Heart right ventricle (tissue), 16 donors: ENCODE measurements around the gene CTNNB1. TPM values are rescaled to one million over a fixed set of nuclear protein-coding genes. Genes with fewer than 3 reads are reported as not detected.

ENCODE experiments used
- ATAC-seq, 8 donors: fragments of 200-7000 bp; cut with Tn5 transposase; one replicate each; pipeline ENCODE4 v1.9.1; 2020; ENCODE audit warnings: mild to moderate bottlenecking in 8 of 8, moderate library complexity in 8 of 8, moderate number of reproducible peaks in 1 of 8
- DNase-seq, 2 donors: peaks; one replicate each; pipeline ENCODE4 v3.0.0-alpha.2; 2020
- H3K27ac ChIP-seq, 10 donors: fragments of 200-600 bp; sonication (generic) in 2 of 10; one replicate each; pipeline versions ENCODE4 v1.5.0 to v1.8.0; 2020 to 2022; ENCODE audit warnings: mild to moderate bottlenecking in 3 of 10
- H3K27me3 ChIP-seq, 7 donors: fragments of 200-600 bp; one replicate each; pipeline ENCODE4 v1.8.0; 2021 to 2022; ENCODE audit warnings: mild to moderate bottlenecking in 2 of 7
- H3K36me3 ChIP-seq, 9 donors: fragments of 200-600 bp; sonication (generic) in 1 of 9; one replicate each; pipeline versions ENCODE4 v1.5.0 to v1.8.0; 2020 to 2022; ENCODE audit warnings: mild to moderate bottlenecking in 2 of 9
- H3K4me1 ChIP-seq, 9 donors: fragments of 200-600 bp; sonication (generic) in 1 of 9; one replicate each; pipeline versions ENCODE4 v1.5.0 to v1.8.0; 2020 to 2022; ENCODE audit warnings: mild to moderate bottlenecking in 4 of 9
- H3K4me3 ChIP-seq, 10 donors: fragments of 200-600 bp; sonication (generic) in 2 of 10; one replicate each; pipeline versions ENCODE4 v1.5.0 to v1.8.0; 2020 to 2022; ENCODE audit warnings: mild to moderate bottlenecking in 7 of 10, moderate library complexity in 2 of 10
- H3K9me3 ChIP-seq, 11 donors: fragments of 200-600 bp in 10 of 11; sonication (generic) in 2 of 11; one replicate each; pipeline versions ENCODE4 v1.5.0 to v1.8.0; 2013 to 2022; ENCODE audit warnings: mild to moderate bottlenecking in 2 of 11, control low read depth in 1 of 11, moderate library complexity in 1 of 11
- WGBS, 2 donors: extraction: QIAGEN DNeasy Blood & Tissue Kit; methylation state at CpG; one replicate each; pipeline ENCODE4 v1.1.7; 2013; ENCODE audit warnings: inconsistent platforms in 1 of 2; 5-methylcytosine and 5-hydroxymethylcytosine counted together
- intact Hi-C, 10 donors: fragments of 100-400 bp; cut with DNase I; formaldehyde crosslinking; loops; one replicate each; pipeline versions ENCODE4 v1.11.1 to v1.14.2; 2022
- polyA plus RNA-seq, 2 donors: library from polyadenylated mRNA; stranded (reverse); fragments of 200-250 nt; gene quantifications; one replicate each; pipeline ENCODE4 v1.2.3, GENCODE V29; 2013
- total RNA-seq, 10 donors: library from RNA; stranded (reverse); fragmentation: NEBNext Ultra II Directional in 3 of 10; extraction: Animal tissue kit (Norgen Biotek cat#: 25700) in 3 of 10; gene quantifications; one replicate each; pipeline versions ENCODE4 v1.2.1 to v1.2.4, GENCODE V29; 2021 to 2023
- TF ChIP-seq, protein P1 (sequence below), 9 donors: fragments of 200-600 bp; sonication (generic) in 2 of 9; IDR thresholded peaks; one replicate each; pipeline versions ENCODE4 v1.5.0 to v1.8.0; 2021 to 2022; ENCODE audit warnings: antibody characterized with exemption in 9 of 9, mild to moderate bottlenecking in 5 of 9, moderate library complexity in 1 of 9
- donor health status: Arrhythmogenic right ventricular cardiomyopathy.
- donor health status: ischemic (EF 13 %, LVEDD 7.1; RV severe dilation, severe dysfunction).
- donor health status: healthy with polysubstance abuse.
- donor health status: DM: no; HTN: yes; CAD: no.
- donor health status: DM: no; HTN: no; CAD: no.
- donor health status: ischemic (EF 25% LVEDD 6.9; RV normal size, moderate dysfunction).
- donor health status: ischemic (EF 25% LVEDD 5.7; RV mildly dilated, moderate dysfunction).
- donor health status: healthy.
- donor health status: DM: yes; HTN: yes; CAD: no.
- donor health status: Ischemic cardiomyopathy.
- donor health status: ischemic (EF 35%, LVEDD 5.7; RV mildly dilated, moderate dysfunction).
- donor health status: nonischemic (EF 11% LVEDD 7.7; RV severe dilation, severe dysfunction).
- donor health status: DM: yes; HTN: yes; CAD: no.
- donor health status: PGD.
- donor health status: ischemic (EF 29% LVEDD 5.4; RV normal size, mild dysfunction).
- donor health status: nonischemic (EF 23%, LVEDD 6.1; RV moderate dilation, normal function).

CTNNB1 gene
- total and polyA plus RNA-seq, 12 donors: 33.2 to 218 (median 172) TPM

DNA sequence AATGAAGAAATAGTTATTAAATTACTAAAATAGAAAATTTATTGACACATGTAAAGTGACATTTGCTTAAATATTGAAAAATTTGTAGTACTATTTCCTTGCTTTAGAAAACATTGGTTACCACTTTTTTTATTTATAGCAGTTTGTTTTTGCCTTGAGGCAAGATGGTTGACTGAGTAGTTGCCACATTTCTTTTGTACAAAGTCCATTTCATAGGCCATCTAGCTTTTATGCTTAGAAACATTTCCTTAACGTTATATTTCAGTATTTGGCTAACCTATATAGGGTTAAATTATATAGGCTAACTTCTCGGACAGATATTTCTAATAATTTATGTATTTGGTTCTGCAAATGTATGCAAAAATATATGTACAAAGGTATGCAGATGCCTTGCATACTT is 17.1 kb downstream of the CTNNB1 start:
- 68 to 74% methylated on average over 2 of the region's 2 CpGs for WGBS, 2 donors
- ATAC-seq (no peak), DNase-seq (no peak)
- Histone ChIP-seq H3K27ac (no peak overlapping the region), H3K36me3 (no peaks in the 10 kb centered on the region), H3K27me3 (no peaks in the 10 kb centered on the region), H3K4me3 (no peak overlapping the region), H3K4me1 (peaks cover 10 to 99% (median 92%) of the 10 kb centered on the region in 9 donors), H3K9me3 (no peaks in the 10 kb centered on the region)
- TF ChIP-seq, protein P1, sequence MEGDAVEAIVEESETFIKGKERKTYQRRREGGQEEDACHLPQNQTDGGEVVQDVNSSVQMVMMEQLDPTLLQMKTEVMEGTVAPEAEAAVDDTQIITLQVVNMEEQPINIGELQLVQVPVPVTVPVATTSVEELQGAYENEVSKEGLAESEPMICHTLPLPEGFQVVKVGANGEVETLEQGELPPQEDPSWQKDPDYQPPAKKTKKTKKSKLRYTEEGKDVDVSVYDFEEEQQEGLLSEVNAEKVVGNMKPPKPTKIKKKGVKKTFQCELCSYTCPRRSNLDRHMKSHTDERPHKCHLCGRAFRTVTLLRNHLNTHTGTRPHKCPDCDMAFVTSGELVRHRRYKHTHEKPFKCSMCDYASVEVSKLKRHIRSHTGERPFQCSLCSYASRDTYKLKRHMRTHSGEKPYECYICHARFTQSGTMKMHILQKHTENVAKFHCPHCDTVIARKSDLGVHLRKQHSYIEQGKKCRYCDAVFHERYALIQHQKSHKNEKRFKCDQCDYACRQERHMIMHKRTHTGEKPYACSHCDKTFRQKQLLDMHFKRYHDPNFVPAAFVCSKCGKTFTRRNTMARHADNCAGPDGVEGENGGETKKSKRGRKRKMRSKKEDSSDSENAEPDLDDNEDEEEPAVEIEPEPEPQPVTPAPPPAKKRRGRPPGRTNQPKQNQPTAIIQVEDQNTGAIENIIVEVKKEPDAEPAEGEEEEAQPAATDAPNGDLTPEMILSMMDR (IDR thresholded peaks at IDR 0.05): no peak
- intact Hi-C loops: loop anchor here in 1 of 10 donors (5.0 kb wide), 1 partner anchor 244 kb away; no protein-coding TSS in a partner anchor

DNA sequence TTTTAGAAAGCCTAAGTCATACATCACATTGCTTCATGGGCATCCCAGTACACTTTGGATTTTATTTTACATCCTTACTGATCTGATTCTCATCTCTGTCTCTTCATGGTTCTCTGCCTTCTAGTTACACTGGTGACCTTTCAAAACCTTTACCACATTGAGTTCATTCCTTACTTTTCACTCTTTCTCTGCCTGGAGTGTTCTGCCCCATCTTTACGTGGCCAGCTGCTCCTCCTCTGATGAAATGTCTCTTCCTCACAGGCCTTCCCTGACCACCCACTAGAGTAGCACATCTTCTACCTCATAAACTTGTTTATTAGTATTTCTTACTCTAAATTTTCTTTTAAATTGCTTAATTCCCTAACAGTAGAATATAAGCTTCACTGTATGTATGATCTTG is 17.7 kb downstream of the CTNNB1 start:
- H3K4me1 ChIP-seq: peaks cover 13 to 100% (median 92%) of the 10 kb centered on the region in 9 donors
- intact Hi-C loops: loop anchor here in 1 of 10 donors (5.0 kb wide), 1 partner anchor 245 kb away; no protein-coding TSS in a partner anchor
- no peaks in the 10 kb centered on the region for H3K9me3 ChIP-seq
- TF ChIP-seq, protein P1 (IDR thresholded peaks at IDR 0.05): no peak
- H3K27ac ChIP-seq: no peak overlapping the region
- no peaks in the 10 kb centered on the region for H3K27me3 ChIP-seq
- ATAC-seq: no peak
- DNase-seq: no peak
- no peak overlapping the region for H3K4me3 ChIP-seq
- no peaks in the 10 kb centered on the region for H3K36me3 ChIP-seq
- WGBS, 2 donors: 27 to 50% methylated on average over 1 of the region's 1 CpG

DNA sequence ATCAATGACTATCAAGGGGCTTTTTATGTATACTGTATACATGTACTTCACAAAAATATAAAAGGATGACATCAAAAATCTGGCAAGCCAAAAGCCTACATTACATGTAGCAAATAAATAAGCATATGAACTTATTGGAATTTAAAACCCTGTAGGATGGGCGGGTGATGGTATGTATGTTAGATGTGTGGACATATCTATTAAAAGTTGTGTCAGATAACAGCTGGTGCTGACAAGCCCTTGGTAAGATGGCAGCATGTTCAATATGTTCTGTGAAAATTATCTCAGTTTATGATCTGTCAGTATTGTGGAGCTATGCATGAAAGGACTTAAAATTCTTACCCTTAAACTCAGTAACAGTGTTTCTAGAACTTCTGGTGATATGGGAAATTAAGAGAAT is 20.1 kb downstream of the CTNNB1 start:
- Histone ChIP-seq H3K4me1 (peaks cover 21 to 100% (median 93%) of the 10 kb centered on the region in 9 donors), H3K36me3 (peaks cover 0 to 7% (median 0%) of the 10 kb centered on the region in 9 donors), H3K9me3 (no peaks in the 10 kb centered on the region), H3K27ac (no peak overlapping the region), H3K4me3 (no peak overlapping the region), H3K27me3 (no peaks in the 10 kb centered on the region)
- TF ChIP-seq, protein P1 (IDR thresholded peaks at IDR 0.05): no peak
- WGBS, 2 donors: 61 to 78% methylated on average over 1 of the region's 1 CpG
- DNase-seq (no peak), ATAC-seq (no peak)
- intact Hi-C loops: loop anchor here in 1 of 10 donors (5.0 kb wide), 1 partner anchor 247 kb away; no protein-coding TSS in a partner anchor

DNA sequence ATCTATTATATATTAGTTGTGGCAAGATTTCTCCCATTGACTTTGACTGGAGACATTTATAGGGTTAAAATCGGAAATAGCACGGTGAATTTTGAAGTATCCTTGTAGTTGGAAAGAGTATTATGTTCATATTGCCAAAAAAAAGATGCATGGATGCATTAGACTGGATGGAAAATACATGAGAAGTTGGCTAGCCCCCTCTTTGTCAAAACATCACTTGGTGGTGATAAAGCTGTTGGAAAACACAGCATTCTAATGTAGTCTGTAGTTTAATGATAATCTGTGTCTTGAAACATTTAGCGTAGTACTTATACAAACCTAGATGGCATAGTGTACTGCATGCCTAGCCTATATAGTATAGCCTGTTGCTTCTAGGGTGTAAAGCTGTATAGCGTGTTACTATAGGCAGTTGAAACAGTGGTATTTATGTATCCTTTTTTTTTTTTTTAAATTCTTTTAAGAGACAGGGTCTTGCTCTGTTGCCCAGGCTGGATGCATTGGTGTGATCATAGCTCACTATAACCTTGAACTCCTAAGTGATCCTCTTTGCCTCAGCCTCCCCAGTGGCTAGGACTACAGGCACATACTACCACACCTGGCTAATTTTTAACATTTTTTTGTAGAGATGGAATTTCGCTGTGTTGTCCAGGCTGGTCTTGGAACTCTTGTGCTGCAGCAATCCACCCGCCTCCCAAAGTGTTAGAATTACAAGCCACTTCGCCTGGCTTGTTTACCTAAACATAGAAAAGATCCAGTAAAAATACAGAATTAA is 21.8 kb downstream of the CTNNB1 start:
- Histone ChIP-seq H3K36me3 (peaks cover 0 to 23% (median 16%) of the 10 kb centered on the region in 9 donors), H3K27me3 (no peaks in the 10 kb centered on the region), H3K4me1 (peaks cover 21 to 94% (median 86%) of the 10 kb centered on the region in 9 donors), H3K4me3 (no peak overlapping the region), H3K27ac (peak overlapping the region in 1 of 10 donors; percentile 24), H3K9me3 (no peaks in the 10 kb centered on the region)
- WGBS, 2 donors: 74 to 75% methylated on average over 7 of the region's 7 CpGs
- intact Hi-C loops: no loop called here
- ATAC-seq: no peak
- TF ChIP-seq, protein P1 (IDR thresholded peaks at IDR 0.05): no peak
- DNase-seq: no peak
